H9 (cell line): ENCODE results near the gene RNF225. TPM values are rescaled to one million over a fixed set of nuclear protein-coding genes. Genes with fewer than 3 reads are reported as not detected.

Experiments used
- DNase-seq: peaks from one replicate; pipeline ENCODE4 v3.0.0-alpha.2; 2017
- H2AFZ ChIP-seq: one replicate; pipeline ENCODE4 v1.6.1; 2013; ENCODE audit warnings: mild to moderate bottlenecking, low read length, control low read depth, moderate library complexity
- H2AK5ac ChIP-seq: 2 replicates; pipeline ENCODE4 v1.6.1; 2013; ENCODE audit warnings: low read length, control low read depth, mixed read lengths; ENCODE audit not compliant: insufficient read length
- H2BK120ac ChIP-seq: one replicate; pipeline ENCODE4 v1.6.1; 2013; ENCODE audit warnings: low read depth, mild to moderate bottlenecking, low read length, control low read depth, inconsistent platforms; ENCODE audit not compliant: poor library complexity, severe bottlenecking
- H2BK12ac ChIP-seq: 2 replicates; pipeline ENCODE4 v1.6.1; 2013; ENCODE audit warnings: low read length, control low read depth, mixed read lengths, low read depth; ENCODE audit not compliant: insufficient read length
- H2BK15ac ChIP-seq: 2 replicates; pipeline ENCODE4 v1.6.1; 2013; ENCODE audit warnings: low read depth, low read length, control low read depth
- H2BK20ac ChIP-seq: one replicate; pipeline ENCODE4 v1.6.1; 2013; ENCODE audit warnings: low read depth, mild to moderate bottlenecking, low read length, control low read depth, inconsistent platforms; ENCODE audit not compliant: poor library complexity, severe bottlenecking
- H2BK5ac ChIP-seq: 2 replicates; pipeline ENCODE4 v1.6.1; 2013; ENCODE audit warnings: low read length, control low read depth, mixed read lengths; ENCODE audit not compliant: insufficient read length
- H3K14ac ChIP-seq: 2 replicates; pipeline ENCODE4 v1.6.1; 2013; ENCODE audit warnings: low read length, control low read depth; ENCODE audit not compliant: insufficient read depth
- H3K18ac ChIP-seq: 2 replicates; pipeline ENCODE4 v1.6.1; 2013; ENCODE audit warnings: low read depth, mild to moderate bottlenecking, mixed read lengths, low read length, control low read depth; ENCODE audit not compliant: insufficient read length
- H3K23ac ChIP-seq: 2 replicates; pipeline ENCODE4 v1.6.1; 2013; ENCODE audit warnings: low read length, control low read depth, mixed read lengths, low read depth; ENCODE audit not compliant: insufficient read length
- H3K23me2 ChIP-seq: 2 replicates; pipeline ENCODE4 v1.6.1; 2013; ENCODE audit warnings: low read depth, mild to moderate bottlenecking, mixed read lengths, low read length, control low read depth; ENCODE audit not compliant: insufficient read length, poor library complexity, severe bottlenecking
- H3K27ac ChIP-seq: 2 replicates; pipeline ENCODE4 v1.5.1; 2013; ENCODE audit warnings: low read length, control low read depth, mixed read lengths, low read depth; ENCODE audit not compliant: insufficient read length
- H3K27me3 ChIP-seq: 2 replicates; pipeline ENCODE4 v1.6.1; 2013; ENCODE audit warnings: low read length, control low read depth, inconsistent platforms; ENCODE audit not compliant: insufficient read depth
- H3K4ac ChIP-seq: 2 replicates; pipeline ENCODE4 v1.6.1; 2013; ENCODE audit warnings: low read depth, mild to moderate bottlenecking, control low read depth, inconsistent platforms, low read length, moderate library complexity
- H3K4me1 ChIP-seq: 2 replicates; pipeline ENCODE4 v1.6.1; 2013; ENCODE audit warnings: low read length, control low read depth, inconsistent platforms; ENCODE audit not compliant: insufficient read depth
- H3K4me2 ChIP-seq: 2 replicates; pipeline ENCODE4 v1.6.1; 2013; ENCODE audit warnings: low read length, control low read depth, mixed read lengths; ENCODE audit not compliant: insufficient read length, insufficient read depth
- H3K56ac ChIP-seq: 2 replicates; pipeline ENCODE4 v1.6.1; 2013; ENCODE audit warnings: low read depth, mild to moderate bottlenecking, mixed read lengths, low read length, control low read depth; ENCODE audit not compliant: insufficient read length
- H3K79me1 ChIP-seq: 2 replicates; pipeline ENCODE4 v1.6.1; 2013; ENCODE audit warnings: low read depth, mild to moderate bottlenecking, moderate library complexity, low read length, control low read depth, inconsistent platforms; ENCODE audit not compliant: insufficient read depth, poor library complexity, severe bottlenecking
- H3K79me2 ChIP-seq: 2 replicates; pipeline ENCODE4 v1.6.1; 2013; ENCODE audit warnings: low read length, control low read depth, inconsistent platforms; ENCODE audit not compliant: insufficient read depth
- H3K9ac ChIP-seq: 2 replicates; pipeline ENCODE4 v1.6.1; 2013; ENCODE audit warnings: low read length, control low read depth, mixed read lengths; ENCODE audit not compliant: insufficient read length; ENCODE audit errors: extremely low read depth
- H3K9me3 ChIP-seq: one replicate; pipeline ENCODE4 v1.6.1; 2013; ENCODE audit warnings: low read depth, low read length, inconsistent platforms; ENCODE audit not compliant: control insufficient read depth
- H3T11ph ChIP-seq: one replicate; pipeline ENCODE4 v1.6.1; 2013; ENCODE audit warnings: mild to moderate bottlenecking, low read length, control low read depth, inconsistent platforms
- H4K20me1 ChIP-seq: one replicate; pipeline ENCODE4 v1.6.1; 2013; ENCODE audit not compliant: control insufficient read depth, insufficient read length, insufficient read depth
- H4K5ac ChIP-seq: 2 replicates; pipeline ENCODE4 v1.6.1; 2013; ENCODE audit warnings: low read depth, mild to moderate bottlenecking, mixed read lengths, low read length, control low read depth; ENCODE audit not compliant: insufficient read length
- H4K8ac ChIP-seq: replicated peaks from 2 replicates; pipeline ENCODE4 v1.6.1; 2013; ENCODE audit warnings: low read length, control low read depth, mixed read lengths, low read depth; ENCODE audit not compliant: insufficient read length
- H4K91ac ChIP-seq: 2 replicates; pipeline ENCODE4 v1.6.1; 2013; ENCODE audit warnings: low read depth, mild to moderate bottlenecking, moderate library complexity, mixed read lengths, low read length, control low read depth; ENCODE audit not compliant: insufficient read length
- H3K27ac Mint-ChIP-seq, 3 experiments: 2 replicates in 2 of 3; 3 replicates in 1 of 3; pipeline ENCODE4 v1.8.0; 2020 to 2021; ENCODE audit warnings: mixed read lengths in 3 of 3, mild to moderate bottlenecking in 1 of 3, moderate library complexity in 1 of 3
- H3K27me3 Mint-ChIP-seq: 2 replicates; pipeline ENCODE4 v1.8.0; 2021; ENCODE audit warnings: low read depth, mild to moderate bottlenecking, moderate library complexity, mixed read lengths
- H3K36me3 Mint-ChIP-seq, 3 experiments: 2 replicates in 2 of 3; 3 replicates in 1 of 3; pipeline ENCODE4 v1.8.0; 2020 to 2021; ENCODE audit warnings: low read depth in 3 of 3, mixed read lengths in 3 of 3; ENCODE audit not compliant: insufficient read depth in 1 of 3
- H3K4me1 Mint-ChIP-seq, 2 experiments: 2 replicates each; pipeline ENCODE4 v1.8.0; 2020; ENCODE audit warnings: mixed read lengths in 2 of 2
- H3K4me3 Mint-ChIP-seq, 2 experiments: 2 replicates in 1 of 2; 3 replicates in 1 of 2; pipeline ENCODE4 v1.8.0; 2020 to 2021; ENCODE audit warnings: mild to moderate bottlenecking in 2 of 2, mixed read lengths in 2 of 2, moderate library complexity in 1 of 2
- H3K9me3 Mint-ChIP-seq, 2 experiments: 2 replicates in 1 of 2; 3 replicates in 1 of 2; pipeline ENCODE4 v1.8.0; 2020; ENCODE audit warnings: mild to moderate bottlenecking in 2 of 2, mixed read lengths in 2 of 2, moderate library complexity in 1 of 2
- CTCF ChIP-seq: fragments of 200-600 bp; sonication (generic); conservative IDR thresholded peaks from 3 replicates; pipeline ENCODE4 v1.8.0; 2021; ENCODE audit warnings: antibody characterized with exemption, mild to moderate bottlenecking
- WGBS: extraction: QIAGEN DNeasy Blood & Tissue Kit; methylation state at CpG from one replicate; pipeline ENCODE4 v1.1.7; 2013; ENCODE audit warnings: missing lambda C conversion rate, low lambda C conversion rate, mixed read lengths; ENCODE audit not compliant: insufficient read length; ENCODE audit errors: extremely low coverage; 5-methylcytosine and 5-hydroxymethylcytosine counted together
- total RNA-seq: library from RNA; stranded (reverse); gene quantifications from 2 replicates; pipeline ENCODE4 v1.2.1, GENCODE V29; 2021

The RNF225 gene
- total RNA-seq, 1 experiment from 2014 or later, result 2.1 TPM

DNA sequence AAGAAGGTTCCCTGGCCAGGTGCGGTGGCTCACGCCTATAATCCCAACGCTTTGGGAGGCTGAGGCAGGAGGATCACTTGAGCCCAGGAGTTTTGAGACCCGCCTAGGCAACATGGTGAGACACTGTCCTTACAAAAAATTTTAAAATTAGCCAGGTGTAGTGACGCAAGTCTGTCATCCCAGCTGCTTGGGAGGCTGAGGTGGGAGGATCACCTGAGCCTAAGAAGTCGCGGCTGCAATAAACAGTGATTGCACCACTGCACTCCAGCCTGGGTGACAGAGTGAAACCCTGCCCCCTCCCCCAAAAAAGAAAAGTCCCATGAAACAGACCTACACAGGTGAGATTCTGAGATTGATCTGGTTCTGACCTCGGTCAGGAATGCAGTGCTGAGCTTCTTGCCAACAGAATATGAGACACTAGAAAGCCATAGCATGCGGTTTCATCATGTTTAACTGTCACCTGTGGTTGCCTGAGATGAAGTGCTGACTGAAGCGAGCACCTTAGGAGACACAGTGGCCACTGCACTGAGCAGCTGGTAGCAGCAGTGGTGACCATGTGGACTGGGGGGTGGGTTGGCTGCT is 40.1 kb upstream of the RNF225 start:
- no peak overlapping the region for H2AK5ac ChIP-seq
- no peaks in the 10 kb centered on the region for H3K79me2 ChIP-seq
- H3K9me3 Mint-ChIP-seq, result no peaks in the 10 kb centered on the region
- no peak overlapping the region for H2BK120ac ChIP-seq
- H3K4ac ChIP-seq, result no peak overlapping the region
- H2AFZ ChIP-seq, result no peak overlapping the region
- no peaks in the 10 kb centered on the region for H3K9me3 ChIP-seq
- H2BK20ac ChIP-seq, result no peak overlapping the region
- H4K20me1 ChIP-seq, result no peaks in the 10 kb centered on the region
- no peak overlapping the region for H3K23ac ChIP-seq
- no peak overlapping the region for H4K8ac ChIP-seq
- H4K5ac ChIP-seq, result no peak overlapping the region
- H3K27ac ChIP-seq, result no peak overlapping the region
- no peak overlapping the region for H3K27ac Mint-ChIP-seq
- no peak overlapping the region for H2BK15ac ChIP-seq
- H3K79me1 ChIP-seq, result no peaks in the 10 kb centered on the region
- no peak overlapping the region for H3K18ac ChIP-seq
- H3K4me1 Mint-ChIP-seq, result peaks cover 0 to 2% of the 10 kb centered on the region in 2 experiments; a peak in 2 of 4 replicates
- no peak overlapping the region for H3K4me3 Mint-ChIP-seq
- H2BK5ac ChIP-seq, result no peak overlapping the region
- no peak overlapping the region for H3K56ac ChIP-seq
- no peak for DNase-seq
- H3T11ph ChIP-seq, result no peak overlapping the region
- H4K91ac ChIP-seq, result no peak overlapping the region
- TF ChIP-seq CTCF, result no peak
- peaks cover 2% of the 10 kb centered on the region for H3K23me2 ChIP-seq
- no peaks in the 10 kb centered on the region for H3K27me3 ChIP-seq
- no peak overlapping the region for H2BK12ac ChIP-seq
- H3K4me2 ChIP-seq, result no peak overlapping the region
- H3K9ac ChIP-seq, result no peak overlapping the region
- no peaks in the 10 kb centered on the region for H3K4me1 ChIP-seq
- no peak overlapping the region for H3K14ac ChIP-seq
- WGBS, result no CpG with 5 or more reads among the region's 10 CpGs
- peaks cover 0 to 2% (median 2%) of the 10 kb centered on the region in 3 experiments; a peak in 3 of 7 replicates for H3K36me3 Mint-ChIP-seq
- H3K27me3 Mint-ChIP-seq, result no peaks in the 10 kb centered on the region
